ENCODE data around the gene FOXA2.

- TF ChIP-seq CTCF (IDR thresholded peaks at IDR 0.05): no peak
- TF ChIP-seq MAZ (IDR thresholded peaks at IDR 0.05; ENCODE audit: borderline replicate concordance, low read depth, low read length): no peak
- no peak for TF ChIP-seq JUNB (IDR thresholded peaks at IDR 0.05)
- no peak for TF ChIP-seq POLR2A (IDR thresholded peaks at IDR 0.05; ENCODE audit: low read length)
- no peak for TF ChIP-seq BHLHE40 (IDR thresholded peaks at IDR 0.05; ENCODE audit: low read depth, low read length)
- no peak for TF ChIP-seq FOSL2 (IDR thresholded peaks at IDR 0.05)
- TF ChIP-seq FOSL2 (CRISPR knock-in tag; IDR thresholded peaks at IDR 0.05): no peak
- TF ChIP-seq RAD21 (conservative IDR thresholded peaks at IDR 0.05 in 1 of 2, IDR thresholded peaks at IDR 0.05 in 1 of 2): no peak
These were observed 46.3 kb upstream of the FOXA2 start for GRCh38 chr20:22630701-22631100.

All from A549 (cell line).